Brain pericyte (primary cell): Measurements from ENCODE around the gene OTUD6A.
"Not testable (repeated sequence)": the region's sequence is repeated elsewhere in the genome, so short reads cannot be mapped to it uniquely, and the experiment has no call there.

Experiments used
- DNase-seq: peaks from one replicate; pipeline ENCODE4 v3.0.0-alpha.2; 2012; ENCODE audit warnings: low read depth, low spot score

Gene OTUD6A

GRCh38 chrX:70046978-70047377 lies 15.3 kb upstream of the OTUD6A start:
- no peak for DNase-seq

- DNase-seq, result no peak
Observed at GRCh38 chrX:70049406-70049805, 12.9 kb upstream of the OTUD6A start.

GRCh38 chrX:70049925-70050324 lies 12.3 kb upstream of the OTUD6A start, which contains the start of gene AWAT2:
Gene AWAT2 (minus strand): TSS chrX:70049938. CDS start chrX:70049932, 6 bp downstream.
- no peak for DNase-seq

GRCh38 chrX:70052895-70053615 lies 9.2 kb upstream of the OTUD6A start:
- no peak for DNase-seq

GRCh38 chrX:70054391-70054790 lies 7.9 kb upstream of the OTUD6A start:
- no peak for DNase-seq

GRCh38 chrX:70062961-70063550 lies 799 bp downstream of the OTUD6A start:
- no peak for DNase-seq

- DNase-seq, result no peak
Observed at GRCh38 chrX:70066646-70067045, 4.4 kb downstream of the OTUD6A start.

- no peak for DNase-seq
Observed at GRCh38 chrX:70079297-70079696, 17.0 kb downstream of the OTUD6A start.

- no peak for DNase-seq
Observed at GRCh38 chrX:70079870-70080269, 17.6 kb downstream of the OTUD6A start.

GRCh38 chrX:70082723-70083122 lies 20.5 kb downstream of the OTUD6A start:
- no peak for DNase-seq

- no peak for DNase-seq
Observed at GRCh38 chrX:70084592-70085240, 22.5 kb downstream of the OTUD6A start.

- no peak for DNase-seq
Observed at GRCh38 chrX:70087857-70088630, 25.8 kb downstream of the OTUD6A start.

- no peak for DNase-seq
Observed at GRCh38 chrX:70088751-70089150, 26.5 kb downstream of the OTUD6A start.

- no peak for DNase-seq
Observed at GRCh38 chrX:70089604-70090297, 27.5 kb downstream of the OTUD6A start.

GRCh38 chrX:70092247-70092646 lies 30.0 kb downstream of the OTUD6A start:
- no peak for DNase-seq

GRCh38 chrX:70096052-70096451 lies 33.8 kb downstream of the OTUD6A start:
- DNase-seq, result no peak

- DNase-seq, result no peak
Observed at GRCh38 chrX:70105229-70105628, 43.0 kb downstream of the OTUD6A start.

GRCh38 chrX:70111436-70112026 lies 49.3 kb downstream of the OTUD6A start:
- DNase-seq, result not testable (repeated sequence)
